GM12878 (cell line): ENCODE results near the gene NEMP2.

Experiments
- CBX5 ChIP-seq: sonication (generic); IDR thresholded peaks from 2 replicates; pipeline ENCODE4 v1.6.1; 2016; ENCODE audit warnings: low read depth, moderate library complexity, mild to moderate bottlenecking, inconsistent platforms
- CTCF ChIP-seq, 3 experiments: IDR thresholded peaks in 2 of 3; conservative IDR thresholded peaks in 1 of 3; 2 replicates each; pipeline ENCODE4 v1.5.1; 2011; ENCODE audit warnings: low read depth in 3 of 3, low read length in 3 of 3, mild to moderate bottlenecking in 3 of 3, control low read depth in 2 of 3, moderate library complexity in 2 of 3, inconsistent platforms in 1 of 3, mixed read lengths in 1 of 3; ENCODE audit not compliant: control insufficient read depth in 2 of 3, insufficient read depth in 1 of 3; ENCODE audit errors: extremely low read depth in 1 of 3
- FOS ChIP-seq: IDR thresholded peaks from 3 replicates; pipeline ENCODE4 v1.6.1; 2011; ENCODE audit warnings: borderline replicate concordance; ENCODE audit not compliant: insufficient read length; ENCODE audit errors: extremely low read depth
- GABPA ChIP-seq: IDR thresholded peaks from 2 replicates; pipeline ENCODE4 v1.6.1; 2014; ENCODE audit warnings: antibody characterized with exemption, low read depth, mild to moderate bottlenecking, inconsistent platforms
- HDAC2 ChIP-seq: fragments of 200-600 bp; sonication (generic); IDR thresholded peaks from 2 replicates; pipeline ENCODE4 v1.6.1; 2017
- NFYB ChIP-seq: IDR thresholded peaks from 2 replicates; pipeline ENCODE4 v1.6.1; 2011; ENCODE audit warnings: low read depth, mild to moderate bottlenecking, low read length, improper control_type of control experiment, moderate library complexity; ENCODE audit not compliant: insufficient read depth
- POLR2A ChIP-seq: IDR thresholded peaks from 2 replicates; pipeline ENCODE4 v1.6.1; 2011; ENCODE audit warnings: low read depth, mild to moderate bottlenecking, low read length
- RBBP5 ChIP-seq: fragments of 200-600 bp; sonication (generic); conservative IDR thresholded peaks from 2 replicates; pipeline ENCODE4 v1.6.1; 2016
- RCOR1 ChIP-seq: conservative IDR thresholded peaks from 2 replicates; pipeline ENCODE4 v1.6.1; 2012; ENCODE audit warnings: low read depth, low read length, improper control_type of control experiment
- SP1 ChIP-seq: IDR thresholded peaks from one replicate; pipeline ENCODE4 v1.6.1; 2011; ENCODE audit warnings: low read depth, low read length
- STAT1 ChIP-seq: fragments of 450-650 bp; conservative IDR thresholded peaks from 2 replicates; pipeline ENCODE4 v1.6.1; 2014; ENCODE audit warnings: antibody characterized with exemption, mild to moderate bottlenecking
- TAF1 ChIP-seq: IDR thresholded peaks from 2 replicates; pipeline ENCODE4 v1.6.1; 2011; ENCODE audit warnings: mild to moderate bottlenecking, low read depth, low read length, borderline replicate concordance
- ZSCAN29 ChIP-seq: fragments of 450-650 bp; IDR thresholded peaks from 2 replicates; pipeline ENCODE4 v1.6.1; 2017; ENCODE audit warnings: mild to moderate bottlenecking, moderate library complexity

- TF ChIP-seq CBX5 (no peak), POLR2A (no peak), SP1 (no peak), STAT1 (no peak), TAF1 (no peak), RCOR1 (no peak), RBBP5 (no peak), FOS (no peak), GABPA (no peak), ZSCAN29 (no peak), HDAC2 (no peak), CTCF (IDR thresholded peaks at IDR 0.05 in 2 of 3, conservative IDR thresholded peaks at IDR 0.05 in 1 of 3; ENCODE audit: control insufficient read depth in 2 of 3, extremely low read depth in 1 of 3, insufficient read depth in 1 of 3, low read depth in 3 of 3, low read length in 3 of 3) (no peak), NFYB (no peak)
Observed at GRCh38 chr2:190574169-190574568, 39.6 kb upstream of the NEMP2 start.
